ENCODE results near the gene TMEM271.

The TMEM271 gene

GRCh38 chr4:534576-535151 is 41.4 kb downstream of the TMEM271 start:
- no peak overlapping the region for H4K8ac ChIP-seq (ENCODE audit: low read length)
- 96% methylated on average over 22 of the region's 22 CpGs for WGBS
- no peak overlapping the region for H2BK120ac ChIP-seq (ENCODE audit: low read depth, low read length)

GRCh38 chr4:534101-534575 is 42.0 kb downstream of the TMEM271 start:
- H3K14ac ChIP-seq (ENCODE audit: low read length in 2 of 2), result no peak overlapping the region
- H3K4me1 ChIP-seq (ENCODE audit: control insufficient read depth, insufficient read depth, low read depth, low read length), result peaks cover 1% of the 10 kb centered on the region
- H3K9me3 ChIP-seq (ENCODE audit: control insufficient read depth, low read length), result no peaks in the 10 kb centered on the region
- H4K8ac ChIP-seq (ENCODE audit: low read length), result no peak overlapping the region
- DNase-seq, result no peak
- H4K91ac ChIP-seq (ENCODE audit: low read length), result no peak overlapping the region
- H3K4ac ChIP-seq (ENCODE audit: low read depth in 1 of 2, low read length in 2 of 2), result no peak overlapping the region
- H2BK120ac ChIP-seq (ENCODE audit: low read depth, low read length), result no peak overlapping the region
- peaks cover 26% of the 10 kb centered on the region for H3K79me1 ChIP-seq (replicated peaks; ENCODE audit: low read length, poor library complexity, severe bottlenecking)
- no peaks in the 10 kb centered on the region for H3K27me3 ChIP-seq (ENCODE audit: control insufficient read depth in 1 of 2, insufficient read depth in 1 of 2, low read length in 2 of 2)
- H3K4me3 ChIP-seq (ENCODE audit: insufficient read depth in 1 of 2, low read depth in 1 of 2, low read length in 2 of 2), result no peak overlapping the region
- WGBS, result 96% methylated on average over 21 of the region's 21 CpGs
- no peak overlapping the region for H2AK5ac ChIP-seq (ENCODE audit: low read length, severe bottlenecking)
- H2AFZ ChIP-seq (ENCODE audit: low read depth, low read length), result no peak overlapping the region
- H3K36me3 ChIP-seq (ENCODE audit: control insufficient read depth in 1 of 2, insufficient read depth in 2 of 2, low read depth in 1 of 2, low read length in 2 of 2), result peaks cover 88 to 95% of the 10 kb centered on the region in 2 experiments
- no peak overlapping the region for H3K23ac ChIP-seq (ENCODE audit: low read length in 2 of 2)
- H3K18ac ChIP-seq (ENCODE audit: low read depth in 1 of 2, low read length in 2 of 2), result no peak overlapping the region
- no peak overlapping the region for H3K9ac ChIP-seq (ENCODE audit: low read length)
- H2BK12ac ChIP-seq (ENCODE audit: low read length in 2 of 2), result no peak overlapping the region
- H2BK15ac ChIP-seq (ENCODE audit: low read depth, poor library complexity, severe bottlenecking), result no peak overlapping the region
- no peak overlapping the region for H3K4me2 ChIP-seq (ENCODE audit: low read length, poor library complexity, severe bottlenecking)
- H2BK5ac ChIP-seq (ENCODE audit: low read depth, low read length, poor library complexity, severe bottlenecking), result no peak overlapping the region
- no peak overlapping the region for H3K27ac ChIP-seq (ENCODE audit: low read length, poor library complexity, severe bottlenecking)

More at GRCh38 chr4:534576-535151, 41.4 kb downstream of the TMEM271 start:
- Histone ChIP-seq H3K18ac (ENCODE audit: low read depth in 1 of 2, low read length in 2 of 2) (no peak overlapping the region), H3K23ac (ENCODE audit: low read length in 2 of 2) (no peak overlapping the region), H2AFZ (ENCODE audit: low read depth, low read length) (no peak overlapping the region), H4K91ac (ENCODE audit: low read length) (no peak overlapping the region), H3K9ac (ENCODE audit: low read length) (no peak overlapping the region), H2BK5ac (ENCODE audit: low read depth, low read length, poor library complexity, severe bottlenecking) (no peak overlapping the region), H3K14ac (ENCODE audit: low read length in 2 of 2) (no peak overlapping the region), H3K9me3 (ENCODE audit: control insufficient read depth, low read length) (no peaks in the 10 kb centered on the region), H3K4me1 (ENCODE audit: control insufficient read depth, insufficient read depth, low read depth, low read length) (peaks cover 1% of the 10 kb centered on the region), H3K27me3 (ENCODE audit: control insufficient read depth in 1 of 2, insufficient read depth in 1 of 2, low read length in 2 of 2) (no peaks in the 10 kb centered on the region), H2AK5ac (ENCODE audit: low read length, severe bottlenecking) (no peak overlapping the region), H2BK15ac (ENCODE audit: low read depth, poor library complexity, severe bottlenecking) (no peak overlapping the region), H3K79me1 (replicated peaks; ENCODE audit: low read length, poor library complexity, severe bottlenecking) (peaks cover 24% of the 10 kb centered on the region), H3K4ac (ENCODE audit: low read depth in 1 of 2, low read length in 2 of 2) (no peak overlapping the region), H3K4me3 (ENCODE audit: insufficient read depth in 1 of 2, low read depth in 1 of 2, low read length in 2 of 2) (no peak overlapping the region), H3K36me3 (ENCODE audit: control insufficient read depth in 1 of 2, insufficient read depth in 2 of 2, low read depth in 1 of 2, low read length in 2 of 2) (peaks cover 86 to 96% of the 10 kb centered on the region in 2 experiments), H2BK12ac (ENCODE audit: low read length in 2 of 2) (no peak overlapping the region), H3K27ac (ENCODE audit: low read length, poor library complexity, severe bottlenecking) (no peak overlapping the region), H3K4me2 (ENCODE audit: low read length, poor library complexity, severe bottlenecking) (no peak overlapping the region)
- DNase-seq, result no peak

DNA sequence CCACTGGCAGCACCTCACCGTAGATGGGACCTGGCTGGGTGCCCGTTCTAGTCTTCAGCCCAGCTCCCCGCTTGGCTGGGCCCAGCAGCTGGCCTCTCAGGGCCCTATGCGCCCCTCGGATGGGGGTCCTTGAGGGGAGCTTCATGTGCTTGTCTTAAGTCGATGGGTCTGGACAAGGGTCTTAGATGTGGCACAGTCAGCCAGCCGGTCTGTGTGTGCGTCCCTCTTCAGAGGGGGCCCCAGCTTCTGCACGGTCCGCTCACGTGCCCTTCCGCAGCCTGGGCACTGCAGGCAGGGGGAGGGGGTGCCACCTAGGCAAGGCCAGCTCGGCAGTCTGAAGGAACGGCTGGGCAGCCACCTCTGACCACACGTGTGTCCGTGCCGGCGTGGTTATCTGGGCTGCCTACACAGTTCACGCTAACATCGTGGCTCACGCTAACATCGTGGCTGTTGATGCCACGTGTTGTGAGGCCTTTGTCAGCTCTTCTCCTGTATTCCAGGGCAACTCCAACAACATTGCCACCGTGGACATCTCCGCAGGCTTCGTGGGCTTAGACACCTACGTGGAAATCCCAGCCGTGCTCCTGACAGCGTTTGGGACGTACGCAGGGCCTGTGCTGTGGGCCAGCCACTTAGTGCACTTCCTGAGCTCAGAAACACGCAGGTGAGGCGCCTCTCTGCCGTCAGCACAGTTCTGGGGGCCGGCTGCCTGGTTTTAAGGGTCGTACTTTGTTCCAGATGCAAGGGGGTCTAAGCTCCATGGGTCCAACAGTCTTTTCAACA is 42.6 kb downstream of the TMEM271 start:
- H3K79me1 ChIP-seq (replicated peaks; ENCODE audit: low read length, poor library complexity, severe bottlenecking), result peaks cover 31% of the 10 kb centered on the region
- peaks cover 1% of the 10 kb centered on the region for H3K4me1 ChIP-seq (ENCODE audit: control insufficient read depth, insufficient read depth, low read depth, low read length)
- H3K27me3 ChIP-seq (ENCODE audit: control insufficient read depth in 1 of 2, insufficient read depth in 1 of 2, low read length in 2 of 2), result no peaks in the 10 kb centered on the region
- H3K23ac ChIP-seq (ENCODE audit: low read length in 2 of 2), result no peak overlapping the region
- H3K14ac ChIP-seq (ENCODE audit: low read length in 2 of 2), result no peak overlapping the region
- WGBS, result 98% methylated on average over 36 of the region's 36 CpGs
- no peak overlapping the region for H3K4me3 ChIP-seq (ENCODE audit: insufficient read depth in 1 of 2, low read depth in 1 of 2, low read length in 2 of 2)
- H3K18ac ChIP-seq (ENCODE audit: low read depth in 1 of 2, low read length in 2 of 2), result no peak overlapping the region
- no peak overlapping the region for H2BK15ac ChIP-seq (ENCODE audit: low read depth, poor library complexity, severe bottlenecking)
- no peak overlapping the region for H2BK120ac ChIP-seq (ENCODE audit: low read depth, low read length)
- H3K9ac ChIP-seq (ENCODE audit: low read length), result no peak overlapping the region
- H4K8ac ChIP-seq (ENCODE audit: low read length), result no peak overlapping the region
- H4K91ac ChIP-seq (ENCODE audit: low read length), result no peak overlapping the region
- no peak overlapping the region for H2AFZ ChIP-seq (ENCODE audit: low read depth, low read length)
- no peak overlapping the region for H3K27ac ChIP-seq (ENCODE audit: low read length, poor library complexity, severe bottlenecking)
- H3K36me3 ChIP-seq (ENCODE audit: control insufficient read depth in 1 of 2, insufficient read depth in 2 of 2, low read depth in 1 of 2, low read length in 2 of 2), result peaks cover 91 to 95% of the 10 kb centered on the region in 2 experiments
- H3K4me2 ChIP-seq (ENCODE audit: low read length, poor library complexity, severe bottlenecking), result no peak overlapping the region
- no peak for DNase-seq
- H2BK12ac ChIP-seq (ENCODE audit: low read length in 2 of 2), result no peak overlapping the region
- no peaks in the 10 kb centered on the region for H3K9me3 ChIP-seq (ENCODE audit: control insufficient read depth, low read length)
- H2BK5ac ChIP-seq (ENCODE audit: low read depth, low read length, poor library complexity, severe bottlenecking), result no peak overlapping the region
- no peak overlapping the region for H2AK5ac ChIP-seq (ENCODE audit: low read length, severe bottlenecking)
- no peak overlapping the region for H3K4ac ChIP-seq (ENCODE audit: low read depth in 1 of 2, low read length in 2 of 2)

- Histone ChIP-seq H3K79me1 (replicated peaks; ENCODE audit: low read length, poor library complexity, severe bottlenecking) (peaks cover 38% of the 10 kb centered on the region), H3K9me3 (ENCODE audit: control insufficient read depth, low read length) (no peaks in the 10 kb centered on the region), H3K27ac (ENCODE audit: low read length, poor library complexity, severe bottlenecking) (no peak overlapping the region), H3K4me1 (ENCODE audit: control insufficient read depth, insufficient read depth, low read depth, low read length) (peaks cover 1% of the 10 kb centered on the region), H2AK5ac (ENCODE audit: low read length, severe bottlenecking) (no peak overlapping the region), H3K4me2 (ENCODE audit: low read length, poor library complexity, severe bottlenecking) (no peak overlapping the region), H2BK15ac (ENCODE audit: low read depth, poor library complexity, severe bottlenecking) (no peak overlapping the region), H3K14ac (ENCODE audit: low read length in 2 of 2) (no peak overlapping the region), H4K8ac (ENCODE audit: low read length) (no peak overlapping the region), H4K91ac (ENCODE audit: low read length) (no peak overlapping the region), H3K36me3 (ENCODE audit: control insufficient read depth in 1 of 2, insufficient read depth in 2 of 2, low read depth in 1 of 2, low read length in 2 of 2) (peaks cover 92 to 95% of the 10 kb centered on the region in 2 experiments), H3K4me3 (ENCODE audit: insufficient read depth in 1 of 2, low read depth in 1 of 2, low read length in 2 of 2) (no peak overlapping the region), H3K18ac (ENCODE audit: low read depth in 1 of 2, low read length in 2 of 2) (no peak overlapping the region), H3K27me3 (ENCODE audit: control insufficient read depth in 1 of 2, insufficient read depth in 1 of 2, low read length in 2 of 2) (no peaks in the 10 kb centered on the region), H3K9ac (ENCODE audit: low read length) (no peak overlapping the region), H2BK5ac (ENCODE audit: low read depth, low read length, poor library complexity, severe bottlenecking) (no peak overlapping the region), H3K4ac (ENCODE audit: low read depth in 1 of 2, low read length in 2 of 2) (no peak overlapping the region), H2BK120ac (ENCODE audit: low read depth, low read length) (no peak overlapping the region), H2BK12ac (ENCODE audit: low read length in 2 of 2) (no peak overlapping the region), H2AFZ (ENCODE audit: low read depth, low read length) (no peak overlapping the region), H3K23ac (ENCODE audit: low read length in 2 of 2) (no peak overlapping the region)
- over 99% methylated on average over 10 of the region's 10 CpGs for WGBS
- no peak for DNase-seq
Measured at GRCh38 chr4:532588-533317, 43.3 kb downstream of the TMEM271 start.

All from mesenchymal stem cell (in vitro differentiated cells and primary cell).